T-cell (primary cell): ENCODE results near the gene ACOT13. TPM values are rescaled to one million over a fixed set of nuclear protein-coding genes. Genes with fewer than 3 reads are reported as not detected.
"Not testable (repeated sequence)": the region's sequence is repeated elsewhere in the genome, so short reads cannot be mapped to it uniquely, and the experiment has no call there.

Experiments used
- ATAC-seq, 4 experiments: fragments of 200-7000 bp in 3 of 4; fragments of 150-1000 bp in 1 of 4; cut with Tn5 transposase; replicated peaks in 1 of 4; 1 replicate in 3 of 4; 2 replicates in 1 of 4; pipeline ENCODE4 v1.10.0; 2021; ENCODE audit warnings: moderate library complexity in 3 of 4, mild to moderate bottlenecking in 2 of 4, moderate number of reproducible peaks in 1 of 4
- CTCF ChIA-PET, 2 donors: fragments of 300-600 bp; sonication (Branson Sonifier 250); formaldehyde crosslinking; loops; one replicate each; lab custom pipeline; 2022; ENCODE audit warnings: antibody characterized with exemption in 2 of 2; lab: Charles Lee
- POLR2A ChIA-PET, 2 donors: fragments of 300-600 bp; sonication (Branson Sonifier 250); formaldehyde crosslinking; loops; one replicate each; lab custom pipeline; 2022; ENCODE audit warnings: antibody characterized with exemption in 2 of 2; lab: Charles Lee
- DNase-seq, 35 experiments: peaks; one replicate each; pipeline versions ENCODE4 v3.0.0 to v3.0.0-alpha.2; 2013 to 2023
- H3K27ac ChIP-seq: one replicate; pipeline ENCODE4 v1.5.1; 2013; ENCODE audit warnings: low read length
- H3K27me3 ChIP-seq, 2 experiments: replicated peaks in 1 of 2; 1 replicate in 1 of 2; 2 replicates in 1 of 2; pipeline versions ENCODE4 v1.6.1 to v1.7.0; 2013; ENCODE audit warnings: low read length in 1 of 2, mixed read lengths in 1 of 2; ENCODE audit not compliant: control insufficient read depth in 2 of 2, insufficient read depth in 2 of 2; ENCODE audit errors: extremely low read depth in 1 of 2
- H3K36me3 ChIP-seq, 2 donors: 1 replicate in 1 of 2; 2 replicates in 1 of 2; pipeline versions ENCODE4 v1.6.1 to v1.7.0; 2013; ENCODE audit warnings: low read length in 1 of 2; ENCODE audit not compliant: control insufficient read depth in 2 of 2, insufficient read depth in 1 of 2; ENCODE audit errors: extremely low read depth in 1 of 2
- H3K4me1 ChIP-seq, 2 experiments: 1 replicate in 1 of 2; 2 replicates in 1 of 2; pipeline versions ENCODE4 v1.6.1 to v1.7.0; 2013; ENCODE audit warnings: low read length in 2 of 2, mixed read lengths in 1 of 2; ENCODE audit not compliant: insufficient read depth in 2 of 2, control insufficient read depth in 1 of 2; ENCODE audit errors: extremely low read depth in 1 of 2
- H3K4me3 ChIP-seq, 2 donors: 1 replicate in 1 of 2; 2 replicates in 1 of 2; pipeline versions ENCODE4 v1.5.1 to v1.7.0; 2013; ENCODE audit warnings: mild to moderate bottlenecking in 2 of 2, low read length in 1 of 2, moderate library complexity in 1 of 2; ENCODE audit not compliant: control insufficient read depth in 1 of 2; ENCODE audit errors: extremely low read depth in 1 of 2
- H3K9me3 ChIP-seq: 2 replicates; pipeline ENCODE4 v1.7.0; 2013
- H3K27ac Mint-ChIP-seq, 2 donors: one replicate each; pipeline ENCODE4 v1.8.0; 2020 to 2021; ENCODE audit warnings: mild to moderate bottlenecking in 2 of 2, mixed read lengths in 2 of 2
- H3K27me3 Mint-ChIP-seq, 2 donors: one replicate each; pipeline ENCODE4 v1.8.0; 2021 to 2022; ENCODE audit warnings: mixed read lengths in 2 of 2
- H3K36me3 Mint-ChIP-seq: one replicate; pipeline ENCODE4 v1.8.0; 2021; ENCODE audit warnings: mixed read lengths
- H3K4me1 Mint-ChIP-seq, 3 donors: one replicate each; pipeline ENCODE4 v1.8.0; 2020 to 2022; ENCODE audit warnings: mixed read lengths in 3 of 3, mild to moderate bottlenecking in 1 of 3
- H3K4me3 Mint-ChIP-seq, 3 donors: one replicate each; pipeline ENCODE4 v1.8.0; 2020 to 2022; ENCODE audit warnings: mild to moderate bottlenecking in 3 of 3, mixed read lengths in 3 of 3, moderate library complexity in 3 of 3
- H3K9me3 Mint-ChIP-seq, 3 donors: one replicate each; pipeline ENCODE4 v1.8.0; 2020 to 2022; ENCODE audit warnings: mixed read lengths in 3 of 3
- WGBS: methylation state at CpG from one replicate; pipeline ENCODE4 v1.1.5; 2013; ENCODE audit warnings: missing lambda C conversion rate; ENCODE audit not compliant: insufficient coverage; 5-methylcytosine and 5-hydroxymethylcytosine counted together
- total RNA-seq, 35 experiments: library from RNA in 6 of 35; stranded (reverse) in 6 of 35; fragments of 120-200 nt in 1 of 35; gene quantifications; one replicate each; pipeline versions ENCODE4 v1.2.1 to v1.2.4 and lab custom pipeline; 2013 to 2026

Gene ACOT13
- total RNA-seq, 5 donors from 2014 or later (not counting 1 experiment from before 2014, with no cell fraction given) = 4.2 to 10.9 (median 9.5) TPM

DNA sequence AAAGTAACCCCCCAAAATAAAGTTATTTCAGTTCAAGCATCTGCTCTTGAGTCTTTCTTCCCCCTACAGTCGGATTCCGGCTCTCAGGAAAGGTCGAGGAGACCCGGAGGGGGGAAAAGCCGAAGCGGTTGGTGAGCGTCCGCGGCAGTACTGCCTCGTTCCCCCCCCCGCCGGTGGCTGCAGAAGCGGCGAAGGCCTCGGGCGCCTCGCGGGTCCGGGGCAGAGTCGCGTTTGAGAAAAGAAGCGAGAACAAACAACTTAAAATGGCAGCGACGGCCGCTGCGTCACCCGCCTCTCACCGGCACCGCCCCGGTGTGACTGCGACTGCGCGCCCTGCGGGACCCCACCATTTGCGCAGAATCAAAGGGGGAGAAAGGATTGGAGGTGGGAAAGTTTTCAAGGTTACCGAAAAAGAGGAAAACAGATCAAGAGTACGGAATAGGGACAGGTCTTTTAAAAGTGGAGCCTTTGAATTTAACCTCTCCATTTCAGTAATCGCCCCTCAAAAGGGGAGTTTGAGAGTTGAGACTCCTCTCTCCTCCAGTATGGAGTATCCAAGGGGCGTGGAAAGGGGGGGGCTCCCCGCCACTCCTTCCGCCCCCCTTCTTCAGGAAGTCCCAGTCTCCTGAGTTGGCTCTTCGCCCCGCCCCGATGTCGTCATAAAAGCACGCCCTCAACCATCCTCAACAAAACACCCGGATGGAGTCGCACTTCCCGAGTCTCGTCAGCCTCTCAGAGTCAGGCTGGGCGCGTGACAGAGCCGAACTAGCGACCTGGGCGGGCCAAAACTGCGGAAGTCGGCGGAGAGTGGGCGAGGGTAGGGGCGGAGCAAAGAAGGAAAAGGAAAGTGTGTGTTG, 54.0 kb downstream of the ACOT13 start:
- under 1% methylated on average over 42 of the region's 60 CpGs for WGBS
- DNase-seq (peak; percentile 100), ATAC-seq (peak; percentile 86 to 89 (median 88))
- Mint-ChIP-seq H3K36me3 (peaks cover 27% of the 10 kb centered on the region), H3K9me3 (no peaks in the 10 kb centered on the region), H3K27ac (peak overlapping the region; percentile 98 to 100), H3K4me3 (peak overlapping the region; percentile 81 to 100 (median 92)), H3K4me1 (peaks cover 36 to 47% (median 37%) of the 10 kb centered on the region in 3 donors), H3K27me3 (no peaks in the 10 kb centered on the region)
- Histone ChIP-seq H3K4me1 (peaks cover 30 to 32% of the 10 kb centered on the region in 2 experiments), H3K27ac (peak overlapping the region; percentile 99), H3K36me3 (peaks cover 0 to 14% of the 10 kb centered on the region in 2 donors), H3K4me3 (peak overlapping the region; percentile 99 to 100), H3K9me3 (no peaks in the 10 kb centered on the region), H3K27me3 (no peaks in the 10 kb centered on the region)
- ChIA-PET CTCF (interaction anchor here in 1 of 2 donors (0.8 kb wide), 2 partner anchors 54 to 271 kb away, joined by 3 to 4 read pairs; partner anchors contain the start of genes ACOT13 and TDP2), POLR2A (interaction anchor here in 1 of 2 donors (0.5 to 1.3 kb wide), 4 partner anchors 46 to 1349 kb away, joined by 3 to 5 read pairs (median 4); partner anchors contain the start of gene ACOT13)

DNA sequence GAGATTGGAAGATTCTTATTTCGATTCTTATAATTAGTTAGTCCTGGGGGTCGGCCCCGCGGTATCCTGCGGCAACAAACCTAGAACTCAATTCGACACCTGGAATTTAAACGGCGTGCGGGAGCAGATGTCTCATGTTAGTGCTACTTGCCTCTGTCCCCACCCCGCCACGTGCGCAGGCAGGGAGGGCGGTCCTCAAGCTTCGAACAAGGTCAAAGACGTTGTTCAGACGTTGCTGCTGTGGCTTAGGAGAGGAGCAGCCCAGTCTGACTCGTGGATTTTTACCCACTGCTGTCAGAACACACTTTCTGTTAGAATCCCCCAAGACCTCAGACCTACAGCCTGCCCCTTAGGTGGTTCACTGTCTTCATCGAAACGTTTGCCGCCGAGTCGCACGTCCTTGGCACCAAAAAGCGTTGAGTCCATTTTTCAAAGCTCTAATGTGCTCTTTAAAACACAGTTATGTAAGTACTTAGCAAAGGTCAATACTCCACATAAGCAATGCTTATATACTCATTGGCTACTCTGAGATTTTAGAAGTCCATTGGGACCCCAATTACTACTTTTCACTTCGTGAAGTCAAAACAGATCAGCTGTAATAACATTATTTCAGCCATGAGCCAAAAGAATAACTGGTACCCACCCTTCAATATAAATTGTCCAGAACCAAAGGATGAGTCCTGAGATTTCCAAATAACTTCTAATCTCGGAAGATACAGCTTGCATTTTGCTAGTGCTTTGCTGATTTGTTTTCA, 54.8 kb downstream of the ACOT13 start:
- Histone ChIP-seq H3K36me3 (peaks cover 0 to 10% of the 10 kb centered on the region in 2 donors), H3K4me1 (peaks cover 24 to 27% of the 10 kb centered on the region in 2 experiments), H3K27me3 (no peaks in the 10 kb centered on the region), H3K4me3 (peak overlapping the region; percentile 78 to 100), H3K9me3 (no peaks in the 10 kb centered on the region), H3K27ac (peak overlapping the region; percentile 99)
- Mint-ChIP-seq H3K4me3 (peak overlapping the region; percentile 81 to 100 (median 92)), H3K27ac (peak overlapping the region; percentile 98 to 100), H3K4me1 (peaks cover 28 to 39% (median 29%) of the 10 kb centered on the region in 3 donors), H3K27me3 (no peaks in the 10 kb centered on the region), H3K9me3 (no peaks in the 10 kb centered on the region), H3K36me3 (peaks cover 20% of the 10 kb centered on the region)
- DNase-seq = peak in 24 of 35 experiments; percentile 81 to 93 (median 87)
- ATAC-seq = peak; percentile 58 to 65 (median 60)
- WGBS = 8% methylated on average over 24 of the region's 26 CpGs
- ChIA-PET CTCF (interaction anchor here in 1 of 2 donors (0.7 to 1.0 kb wide), 5 partner anchors 55 to 1271 kb away, joined by 3 to 5 read pairs (median 3); partner anchors contain the start of genes ACOT13 and TDP2), POLR2A (interaction anchor here (0.5 to 1.3 kb wide), 4 partner anchors 45 to 305 kb away, joined by 3 to 5 read pairs (median 4); partner anchors contain the start of gene ACOT13 (in 1 of the 2))

DNA sequence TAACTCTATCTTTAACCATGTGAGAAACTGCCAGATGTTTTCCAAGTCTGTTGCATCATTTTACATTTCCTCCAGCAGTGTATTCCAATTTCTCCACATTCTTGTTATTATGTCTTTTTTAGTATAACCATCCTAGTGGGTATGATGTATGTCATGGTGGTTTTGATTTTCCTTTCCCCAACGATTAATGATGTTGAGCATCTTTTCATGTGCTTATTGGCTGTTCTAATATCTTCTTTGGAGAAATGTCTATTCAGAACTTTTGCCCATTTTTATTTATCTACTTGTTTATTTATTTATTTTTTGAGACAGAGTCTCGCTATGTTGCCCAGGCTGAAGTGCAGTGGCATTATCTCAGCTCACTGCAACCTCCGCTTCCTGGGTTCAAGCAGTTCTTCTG, 56.4 kb downstream of the ACOT13 start:
- H3K36me3 ChIP-seq = peaks cover 0 to 5% of the 10 kb centered on the region in 2 donors
- no peak overlapping the region for H3K27ac ChIP-seq
- no peak overlapping the region for H3K4me3 ChIP-seq
- ChIA-PET POLR2A (no interaction called here), CTCF (no interaction called here)
- DNase-seq (no peak), ATAC-seq (no peak)
- WGBS = 100% methylated on average over 1 of the region's 3 CpGs
- no peak overlapping the region for H3K4me3 Mint-ChIP-seq
- no peaks in the 10 kb centered on the region for H3K9me3 ChIP-seq
- peaks cover 12 to 21% of the 10 kb centered on the region in 2 experiments for H3K4me1 ChIP-seq
- H3K27ac Mint-ChIP-seq = peak overlapping the region; percentile 76 to 98
- H3K4me1 Mint-ChIP-seq = peaks cover 12 to 23% (median 13%) of the 10 kb centered on the region in 3 donors
- peaks cover 8% of the 10 kb centered on the region for H3K36me3 Mint-ChIP-seq
- peaks cover 0 to 2% of the 10 kb centered on the region in 2 experiments for H3K27me3 ChIP-seq
- peaks cover 0 to under 1% (median 0%) of the 10 kb centered on the region in 3 donors for H3K9me3 Mint-ChIP-seq
- H3K27me3 Mint-ChIP-seq = peaks cover under 1 to 9% of the 10 kb centered on the region in 2 donors

DNA sequence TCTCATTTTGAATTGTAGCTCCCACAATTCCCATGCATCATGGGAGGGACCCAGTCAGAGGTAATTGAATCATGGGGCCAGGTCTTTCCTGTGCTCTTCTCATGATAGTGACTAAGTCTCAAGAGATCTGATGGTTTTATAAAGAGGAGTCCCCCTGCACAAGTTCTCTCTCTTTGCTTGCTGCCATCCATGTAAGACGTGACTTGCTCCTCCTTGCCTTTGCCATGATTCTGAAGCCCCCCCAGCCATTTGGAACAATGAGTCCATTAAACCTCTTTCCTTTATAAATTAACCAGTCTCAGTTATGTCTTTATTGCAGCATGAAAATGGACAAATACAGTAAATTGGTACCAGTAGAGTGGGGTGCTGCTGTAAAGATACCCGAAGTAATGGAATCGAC, 63.8 kb downstream of the ACOT13 start:
- H3K9me3 ChIP-seq, CTCF ChIA-PET, DNase-seq, H3K27ac Mint-ChIP-seq, H3K36me3 Mint-ChIP-seq, H3K27ac ChIP-seq, H3K4me3 ChIP-seq, ATAC-seq, H3K4me1 ChIP-seq, H3K27me3 ChIP-seq, H3K36me3 ChIP-seq, H3K4me1 Mint-ChIP-seq, H3K4me3 Mint-ChIP-seq: not testable (repeated sequence)
- H3K27me3 Mint-ChIP-seq = peaks cover 4 to 18% of the 10 kb centered on the region in 2 donors
- H3K9me3 Mint-ChIP-seq = peaks cover 9 to 20% (median 10%) of the 10 kb centered on the region in 3 donors
- WGBS = 100% methylated on average over 2 of the region's 3 CpGs
- POLR2A ChIA-PET = interaction anchor here in 1 of 2 donors (0.6 kb wide), 2 partner anchors 12 to 573 kb away, joined by 3 to 4 read pairs; no protein-coding TSS in a partner anchor

DNA sequence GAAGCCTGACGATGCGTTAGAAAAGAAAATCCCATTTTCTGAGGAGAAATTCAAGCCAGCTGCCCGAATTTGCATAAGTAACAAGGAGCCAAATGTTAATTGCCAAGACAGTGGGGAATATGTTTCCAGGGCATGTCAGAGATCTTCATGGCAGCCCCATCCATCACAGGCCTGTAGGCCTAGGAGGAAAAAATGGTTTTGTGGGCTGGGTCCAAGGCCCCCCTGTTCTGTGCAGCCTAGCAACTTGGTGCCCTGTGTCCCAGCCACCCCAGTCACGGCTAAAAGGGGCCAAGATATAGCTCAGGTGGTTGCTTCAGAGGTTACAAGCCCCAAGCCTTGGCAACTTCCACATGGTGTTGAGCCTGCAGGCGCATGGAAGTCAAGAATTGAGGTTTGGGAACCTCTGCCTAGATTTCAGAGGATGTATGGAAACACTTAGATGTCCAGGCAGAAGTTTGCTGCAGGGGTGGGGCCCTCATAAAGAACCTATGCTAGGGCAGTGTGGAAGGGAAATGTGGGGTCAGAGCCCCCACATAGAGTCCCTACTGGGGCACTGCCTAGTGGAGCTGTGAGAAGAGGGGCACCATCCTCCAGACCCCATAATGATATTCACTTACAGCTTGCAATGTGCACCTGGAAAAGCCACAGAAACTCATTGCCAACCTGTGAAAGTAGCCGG, 64.7 kb downstream of the ACOT13 start:
- DNase-seq, H3K27ac ChIP-seq, H3K27ac Mint-ChIP-seq, H3K4me1 ChIP-seq, POLR2A ChIA-PET, H3K4me1 Mint-ChIP-seq, H3K4me3 Mint-ChIP-seq, H3K36me3 Mint-ChIP-seq, H3K4me3 ChIP-seq, H3K36me3 ChIP-seq, ATAC-seq, H3K27me3 ChIP-seq, H3K9me3 ChIP-seq, CTCF ChIA-PET: not testable (repeated sequence)
- 70% methylated on average over 6 of the region's 6 CpGs for WGBS
- Mint-ChIP-seq H3K9me3 (peaks cover 9 to 20% (median 10%) of the 10 kb centered on the region in 3 donors), H3K27me3 (peaks cover 8 to 18% of the 10 kb centered on the region in 2 donors)
